HG02642 (cell line): Measurements from ENCODE around the gene MACROD2.

Experiments
- ATAC-seq: cut with Tn5 transposase; IDR thresholded peaks from one replicate; pipeline ENCODE4 v1.9.1; 2021; ENCODE audit warnings: mild to moderate bottlenecking; ENCODE audit not compliant: unreplicated experiment, poor library complexity

Gene MACROD2

DNA sequence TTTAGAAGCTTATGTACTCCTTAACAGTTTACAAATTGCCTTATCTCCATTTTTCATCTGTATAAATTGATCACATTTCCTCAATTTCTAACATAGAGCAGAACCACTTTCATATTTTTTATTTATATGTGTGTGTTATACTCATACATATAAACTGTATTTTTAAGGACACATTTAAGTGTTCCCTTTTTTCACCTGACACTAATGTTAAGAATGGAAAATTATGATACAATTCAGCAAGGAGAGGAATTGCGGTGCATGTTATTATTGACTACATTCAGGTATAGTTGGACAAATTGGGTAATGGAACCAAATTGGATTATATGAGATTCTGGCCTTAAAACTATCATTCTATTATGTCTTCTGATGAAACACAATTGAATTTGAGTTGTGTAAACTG lies 821.2 kb downstream of the MACROD2 start:
- no peak for ATAC-seq

DNA sequence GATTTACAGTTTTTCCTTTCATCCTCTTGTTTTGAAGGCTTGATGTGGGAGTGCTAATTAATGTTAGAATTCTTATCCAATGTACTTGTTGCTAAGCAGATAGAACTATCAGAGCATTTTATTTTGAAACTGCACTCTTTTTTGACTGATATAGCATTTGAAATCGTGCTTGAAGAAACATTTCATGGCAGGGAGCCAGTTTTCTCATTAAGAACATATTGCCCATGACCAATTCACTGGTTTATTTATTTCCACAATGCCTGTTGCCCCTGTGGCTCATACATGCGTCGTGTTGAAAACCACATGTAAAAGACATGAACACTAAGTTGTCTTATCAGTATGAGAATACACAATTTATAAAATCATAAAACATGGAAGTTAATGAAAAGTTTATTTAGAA lies 821.8 kb downstream of the MACROD2 start:
- ATAC-seq = no peak

DNA sequence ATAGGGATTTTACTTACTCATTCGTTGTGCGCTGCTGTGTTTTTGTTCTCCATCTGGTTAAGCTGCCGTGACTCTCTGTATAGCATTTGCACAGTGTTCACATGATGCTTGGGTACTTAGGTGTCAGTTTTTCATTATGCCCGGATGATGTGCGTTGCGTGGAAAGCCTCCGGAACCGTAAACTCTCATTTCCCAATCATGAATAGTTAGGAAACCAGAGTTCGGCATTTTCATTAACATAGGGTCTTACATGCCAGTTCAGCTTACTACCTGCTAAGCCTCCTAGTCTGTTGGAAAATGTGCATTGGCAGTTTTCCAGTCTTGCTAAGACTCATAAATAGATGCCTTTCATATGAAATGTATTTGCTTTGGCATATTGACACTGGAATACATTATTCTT lies 825.5 kb downstream of the MACROD2 start:
- no peak for ATAC-seq

DNA sequence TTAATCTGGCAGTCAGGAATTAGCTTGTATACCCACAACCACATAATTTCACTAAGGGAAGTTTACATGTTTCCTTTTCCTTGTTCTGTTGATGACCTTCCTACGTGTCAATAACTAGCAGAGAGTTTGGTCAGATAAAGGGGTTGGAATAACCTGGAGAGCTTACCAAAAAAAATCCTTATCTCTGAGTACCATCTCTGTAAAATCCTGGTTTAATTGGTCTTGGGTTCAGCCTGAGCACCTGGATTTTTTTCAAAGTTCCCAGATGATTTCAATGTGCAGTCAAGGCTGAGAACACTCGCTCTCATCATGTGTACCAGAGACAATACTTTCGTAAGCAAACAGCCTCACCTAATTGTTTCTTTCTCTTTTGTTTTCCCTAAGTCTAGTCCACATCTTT lies 825.9 kb downstream of the MACROD2 start:
- no peak for ATAC-seq

DNA sequence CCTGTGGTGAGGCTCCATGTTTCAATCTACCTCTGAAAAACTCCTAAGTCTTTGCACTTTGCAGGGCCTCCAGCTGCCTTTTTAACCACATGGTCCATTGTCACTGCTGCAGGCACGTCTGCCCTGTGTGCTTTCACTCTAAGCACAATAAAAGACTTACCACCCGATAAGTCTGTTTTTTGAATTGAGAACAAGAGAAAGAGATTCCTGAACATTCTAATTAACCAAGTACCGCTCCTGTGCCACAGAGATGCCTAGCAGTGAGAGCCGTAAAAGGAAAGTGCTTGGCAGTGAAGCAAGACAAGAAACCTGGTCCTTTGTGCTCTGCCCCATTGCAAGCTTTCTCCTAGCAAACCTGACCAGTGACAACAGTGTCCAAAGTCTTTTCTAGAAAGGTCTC lies 829.7 kb downstream of the MACROD2 start:
- ATAC-seq = no peak

DNA sequence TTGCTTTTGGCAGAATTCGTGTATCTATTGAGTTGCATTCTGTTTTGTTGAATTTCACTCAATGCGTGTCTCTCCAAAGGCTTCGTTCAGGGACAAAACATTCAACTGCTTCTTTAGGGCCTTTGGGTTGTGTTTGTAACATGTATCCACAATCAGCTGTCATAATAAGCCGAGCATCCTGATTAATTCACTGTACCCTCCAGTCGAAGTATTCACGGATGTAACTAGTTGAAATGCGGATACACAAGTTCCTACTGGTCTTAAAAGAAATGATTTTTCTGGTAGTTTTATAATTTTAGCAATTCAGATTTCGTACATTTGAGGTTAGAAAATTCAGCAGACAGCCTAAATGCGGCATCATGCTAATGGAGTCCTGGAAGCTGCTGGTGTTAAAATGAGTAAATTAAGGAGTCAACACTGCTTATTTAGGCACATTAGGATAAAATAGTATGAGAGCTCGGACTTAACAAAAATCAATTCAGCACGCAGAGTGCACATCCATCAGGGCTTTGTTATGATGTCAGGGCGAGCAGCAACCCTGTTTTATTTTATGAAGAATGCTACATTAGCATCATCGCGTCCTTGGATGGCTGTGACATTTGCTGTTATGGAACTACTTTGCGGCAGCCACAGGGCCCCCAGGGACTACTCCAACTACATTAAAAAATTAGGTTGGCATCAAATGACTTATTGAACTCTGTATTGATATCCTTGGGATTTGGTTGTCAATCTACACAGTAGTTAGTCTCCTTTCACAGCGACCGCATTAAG lies 831.4 kb downstream of the MACROD2 start:
- no peak for ATAC-seq

DNA sequence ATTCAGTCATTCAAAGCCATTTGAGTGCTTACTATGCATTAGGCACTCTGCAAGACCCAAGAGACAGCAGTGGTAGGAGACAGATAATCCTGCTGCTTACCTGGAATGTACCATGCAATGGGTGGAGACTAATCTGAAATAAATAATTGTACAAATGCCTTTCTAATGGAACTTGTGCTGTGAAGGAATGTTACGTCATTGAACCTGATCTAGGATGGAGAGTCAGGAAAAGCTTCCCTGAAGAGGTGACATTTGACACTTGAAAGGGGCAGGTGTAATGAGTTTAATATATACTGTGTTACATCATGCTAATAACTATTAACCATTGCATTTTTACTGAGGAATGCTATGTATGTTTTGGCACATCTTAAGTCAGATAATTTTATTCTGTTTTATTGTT lies 833.1 kb downstream of the MACROD2 start:
- no peak for ATAC-seq

DNA sequence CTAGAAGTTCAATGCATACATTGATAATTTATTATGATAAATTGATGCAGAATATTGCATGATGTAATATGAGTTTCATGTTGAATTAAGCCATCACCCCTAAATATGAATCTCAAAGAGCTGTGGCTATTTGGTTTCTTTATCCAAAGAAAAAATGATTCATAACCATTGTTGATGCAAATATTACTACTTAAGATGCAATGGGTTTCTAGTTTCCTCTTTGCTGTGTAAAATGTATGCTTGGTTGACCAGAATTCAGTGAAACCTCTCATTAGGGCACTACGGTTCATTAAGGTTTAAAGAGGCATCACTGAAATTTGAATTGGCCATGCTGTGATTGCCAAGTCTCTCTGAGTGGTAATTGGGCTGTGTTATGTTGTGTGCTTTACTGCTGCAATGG lies 834.6 kb downstream of the MACROD2 start:
- ATAC-seq = peak; percentile 52

DNA sequence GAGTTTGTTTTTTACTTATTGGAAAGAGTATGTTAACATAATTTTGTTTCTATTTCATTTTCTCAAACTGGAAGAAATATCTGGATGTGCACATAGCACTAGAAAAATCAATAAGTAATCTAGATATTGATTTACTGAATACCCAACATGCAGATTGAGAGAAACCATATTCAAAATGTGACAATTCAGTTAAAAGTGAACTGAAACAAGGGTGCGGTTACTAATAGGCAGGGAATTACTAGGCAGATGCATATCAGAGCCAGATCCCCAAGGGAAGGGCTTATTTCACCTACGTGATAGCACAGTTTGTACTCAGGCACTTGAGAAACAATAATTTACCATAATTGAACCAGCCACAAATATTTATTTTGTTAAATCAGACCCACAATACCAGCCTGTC lies 835.1 kb downstream of the MACROD2 start:
- peak; percentile 67 for ATAC-seq

DNA sequence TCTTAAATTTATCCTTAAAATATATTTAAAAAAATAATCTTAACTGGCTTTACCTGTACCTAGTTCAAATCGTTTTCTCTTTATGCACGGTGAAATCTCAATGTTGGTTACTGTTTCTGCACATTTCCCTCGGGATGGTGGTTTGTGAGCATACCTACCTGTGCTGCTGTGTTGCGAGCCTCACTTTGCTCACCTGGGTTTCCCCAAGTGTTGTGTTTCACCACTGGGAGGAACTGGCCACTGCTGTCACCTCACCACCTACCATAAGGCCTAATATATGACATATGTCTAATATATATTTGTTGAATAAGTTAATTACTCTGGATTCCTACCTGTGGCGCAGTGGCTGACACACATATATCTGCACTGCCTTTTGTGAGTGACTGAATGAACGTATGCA lies 835.6 kb downstream of the MACROD2 start:
- peak; percentile 12 for ATAC-seq

DNA sequence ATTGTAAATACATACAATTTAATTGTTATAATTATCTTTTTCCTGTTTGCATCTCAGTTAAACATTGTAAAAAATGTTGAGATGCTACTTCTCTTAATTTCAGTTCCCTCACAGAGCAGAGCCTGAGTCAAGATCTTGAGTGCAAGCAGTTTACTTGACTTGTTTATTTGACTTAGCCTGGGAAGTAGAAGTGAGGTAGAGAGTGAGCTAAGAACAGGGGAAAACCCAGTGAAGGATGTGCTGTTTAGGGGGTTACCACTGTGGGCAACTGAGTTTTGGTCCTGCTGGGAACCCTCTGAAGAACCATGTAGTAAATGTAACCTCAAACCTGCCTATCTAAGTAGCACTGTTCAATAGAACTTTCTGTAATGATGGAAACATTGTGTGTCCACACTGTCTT lies 837.3 kb downstream of the MACROD2 start:
- ATAC-seq = peak; percentile 77

DNA sequence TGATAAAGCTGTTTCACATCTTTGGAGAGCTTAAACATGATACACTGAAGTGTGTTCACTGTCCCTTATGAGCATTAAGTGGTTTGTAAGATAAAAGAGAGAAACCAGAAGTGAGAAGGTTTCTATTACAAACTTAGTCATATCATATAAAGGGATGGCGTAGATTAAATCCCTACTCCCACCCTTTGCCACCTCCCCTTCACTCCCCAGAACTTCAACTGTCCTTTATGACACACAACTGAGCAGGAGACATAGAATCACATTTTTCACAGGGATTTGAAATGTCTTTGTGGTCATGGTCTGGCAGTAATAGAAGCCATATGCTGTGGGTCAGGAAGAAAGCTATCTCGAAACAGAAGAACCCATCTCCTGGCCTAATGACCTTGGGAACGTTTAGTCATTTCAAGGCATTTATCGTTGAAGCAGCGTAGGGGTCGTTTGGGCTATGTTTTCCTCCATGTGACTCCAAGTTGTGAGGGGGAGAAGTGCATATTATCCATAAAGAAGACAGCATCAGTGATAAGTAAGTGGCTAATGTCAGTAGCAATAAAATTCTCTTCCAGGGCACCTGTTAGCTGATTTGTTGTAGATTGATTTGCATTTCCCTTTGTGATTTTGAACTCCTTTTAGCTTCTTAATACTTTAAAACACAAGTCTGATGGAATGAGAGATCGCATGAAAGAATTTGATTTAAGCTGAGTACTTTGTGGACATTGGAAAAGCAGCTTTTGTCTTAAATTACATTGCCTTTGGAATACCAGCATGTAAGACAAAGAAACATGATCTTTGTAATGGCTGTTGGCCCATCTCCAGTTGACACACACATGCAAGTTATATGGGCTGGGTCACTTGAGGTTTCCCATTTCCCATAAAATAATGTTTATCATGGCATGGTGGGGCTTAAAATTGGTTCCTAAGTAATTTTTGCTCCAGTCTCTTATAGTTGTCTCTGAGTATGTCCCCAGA lies 843.6 kb downstream of the MACROD2 start:
- peak; percentile 90 for ATAC-seq

DNA sequence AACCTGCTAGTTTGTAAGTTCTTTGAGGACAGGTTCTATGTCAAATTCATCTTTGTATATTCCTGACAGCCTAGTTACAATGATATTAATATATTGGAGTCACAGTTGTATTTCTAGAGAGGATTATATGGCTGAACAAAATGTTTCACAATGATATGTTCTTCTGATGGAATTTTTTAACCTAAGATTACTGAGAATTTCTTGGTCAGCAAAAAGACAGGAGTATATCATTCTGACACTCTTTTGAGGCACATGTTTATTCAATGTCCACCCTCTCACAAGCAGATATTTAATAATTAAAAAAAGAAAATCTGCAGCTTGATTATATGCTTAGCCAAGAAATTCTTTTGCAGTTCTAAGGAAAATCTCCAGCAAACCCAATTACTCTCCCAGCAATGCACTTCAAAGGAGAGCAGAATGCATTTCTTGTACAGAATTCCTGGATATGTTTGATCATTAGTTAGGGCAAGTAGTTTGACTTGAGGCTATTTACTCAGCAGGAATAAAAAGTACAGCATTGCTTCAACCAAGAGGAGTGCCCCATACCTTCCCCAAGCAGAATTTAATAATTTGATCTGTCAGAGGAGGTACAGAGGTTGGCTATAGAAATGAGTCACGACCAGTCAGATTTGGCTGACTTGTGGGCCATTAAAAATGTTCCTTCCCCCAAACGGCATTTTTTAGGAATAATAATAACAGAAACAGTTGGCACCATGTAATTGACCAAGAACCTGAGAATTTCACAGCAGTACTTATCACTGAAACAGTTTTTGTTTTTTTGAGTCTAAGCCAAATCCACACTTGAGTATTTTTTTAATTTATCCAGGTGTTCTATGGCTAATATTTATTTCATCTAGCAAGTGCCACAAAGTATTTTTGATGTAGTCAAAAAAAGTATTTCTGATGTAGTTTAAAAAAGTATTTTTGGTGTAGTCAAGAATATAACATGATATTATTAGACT lies 850.2 kb downstream of the MACROD2 start:
- ATAC-seq = no peak

DNA sequence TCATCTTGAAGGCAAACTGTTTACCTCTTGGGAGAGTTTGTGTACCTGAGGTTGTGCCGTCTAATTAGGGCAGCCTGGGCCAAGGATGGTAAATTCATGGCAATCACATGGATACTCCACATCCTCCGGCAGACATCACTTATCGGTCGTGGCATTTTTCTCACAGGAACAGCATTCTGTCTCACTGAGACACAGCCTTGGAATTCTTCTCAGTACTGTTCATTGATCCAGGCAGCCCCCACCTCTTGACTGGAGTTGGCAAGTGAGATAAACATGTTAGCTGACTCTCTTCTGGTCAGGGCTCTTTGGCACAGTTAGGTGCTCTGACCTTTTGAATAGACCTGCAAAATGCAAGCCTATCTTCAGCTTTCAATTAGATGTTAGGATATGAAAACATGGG lies 853.5 kb downstream of the MACROD2 start:
- no peak for ATAC-seq

DNA sequence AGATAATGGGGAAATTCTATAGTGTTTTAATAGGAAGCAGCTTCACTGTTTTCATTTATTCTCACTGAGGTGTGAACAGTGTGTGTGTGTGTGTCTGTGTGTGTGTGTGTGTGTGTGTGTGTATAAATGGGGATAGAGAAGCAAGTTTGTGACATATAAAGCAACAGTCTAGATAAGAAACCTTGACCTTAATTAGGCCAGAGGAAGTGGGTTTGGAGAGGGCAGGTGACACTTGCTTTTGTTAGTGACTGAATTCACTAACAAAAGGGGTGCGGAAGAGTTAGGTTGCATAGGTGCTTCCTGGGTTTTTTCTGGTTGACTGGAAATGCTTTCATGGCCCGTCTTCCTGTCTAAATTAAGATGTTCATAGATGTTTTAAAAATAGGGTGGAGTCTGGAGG lies 857.8 kb downstream of the MACROD2 start:
- no peak for ATAC-seq

DNA sequence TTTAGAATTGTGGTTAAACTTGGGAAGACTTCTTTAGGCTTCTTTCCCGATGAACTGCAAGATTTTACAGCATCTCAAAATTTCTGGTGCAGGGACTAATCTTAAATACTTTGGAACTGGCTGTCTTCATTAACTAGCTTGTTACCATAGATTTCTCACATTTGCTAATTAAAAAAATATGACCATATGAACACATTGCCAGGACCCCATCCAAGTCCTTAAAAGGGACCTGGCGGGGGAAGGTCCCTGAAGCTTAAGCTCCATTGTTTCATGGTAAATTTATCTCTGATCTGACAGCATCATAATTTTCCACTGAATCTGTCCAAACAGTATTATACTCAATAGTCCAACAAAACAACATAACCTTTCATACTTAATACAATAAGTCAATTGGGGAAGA lies 859.9 kb downstream of the MACROD2 start:
- no peak for ATAC-seq

DNA sequence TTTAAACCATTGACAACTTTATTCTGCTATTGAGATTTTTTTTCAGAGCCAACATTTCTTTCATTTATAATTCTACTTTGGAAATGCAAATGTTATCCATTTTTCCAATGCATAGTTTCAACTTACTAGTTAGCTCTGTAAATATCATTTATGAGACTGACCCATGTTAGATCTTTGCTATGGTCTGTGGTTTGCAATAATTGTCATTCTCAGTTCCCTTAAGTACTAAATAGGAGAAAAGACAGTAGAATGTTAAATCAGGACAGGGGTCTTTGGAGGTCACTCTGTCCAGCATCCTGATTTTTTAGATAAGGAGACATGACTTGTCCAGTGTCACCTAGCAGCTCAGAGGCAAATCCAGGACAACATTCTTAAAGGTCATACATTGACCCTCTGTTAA lies 864.3 kb downstream of the MACROD2 start:
- no peak for ATAC-seq

DNA sequence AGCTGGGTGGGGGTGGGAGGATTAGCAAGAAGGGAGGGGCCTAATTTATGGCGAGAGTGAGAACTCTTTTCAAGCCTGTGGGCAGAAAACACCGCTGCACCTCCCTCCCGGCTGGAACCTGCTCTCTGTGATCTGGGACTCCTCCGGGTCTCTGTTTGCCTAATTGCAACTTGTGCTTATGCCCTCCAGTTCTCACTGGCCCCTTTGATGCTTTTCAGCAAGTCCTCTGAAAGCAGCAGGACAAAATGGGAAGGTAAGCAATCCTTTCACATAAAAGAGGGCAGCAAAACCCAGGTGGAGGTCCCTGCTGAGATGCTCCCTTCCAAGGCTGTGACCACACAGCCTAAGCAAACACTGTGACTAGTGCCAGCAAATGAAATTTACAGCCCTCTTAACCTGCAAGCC lies 865.1 kb downstream of the MACROD2 start:
- ATAC-seq = peak; percentile 54

DNA sequence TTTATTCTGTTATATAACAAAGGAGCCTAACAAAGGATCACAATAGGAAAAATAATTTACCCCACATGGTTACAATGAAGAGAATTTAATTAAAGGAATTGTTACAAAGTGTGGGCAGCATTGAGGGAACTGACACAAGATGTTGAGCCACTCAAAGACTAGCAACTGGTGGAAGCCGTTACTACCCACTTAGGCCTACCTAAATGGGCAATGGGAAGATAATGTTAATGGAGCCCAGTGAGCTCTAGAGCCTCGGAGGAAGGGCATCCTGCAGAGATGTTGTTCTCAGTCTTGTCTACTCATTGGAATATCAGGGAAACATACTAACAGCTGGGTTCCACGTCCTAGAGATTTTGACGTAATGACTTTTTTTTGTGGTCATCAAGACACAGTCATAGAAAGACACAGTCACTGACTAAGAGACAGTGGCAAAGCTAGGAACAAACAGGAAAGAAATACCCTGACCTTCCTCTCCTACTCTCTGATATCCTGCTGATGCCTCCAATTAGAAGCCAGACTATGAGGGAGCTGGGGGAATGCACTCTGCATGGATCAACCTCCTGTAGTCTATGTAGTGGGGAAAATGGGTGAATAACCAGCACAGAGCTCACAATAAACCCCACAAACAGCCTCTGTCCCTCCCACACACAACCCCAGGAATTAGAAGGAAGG lies 865.8 kb downstream of the MACROD2 start:
- ATAC-seq = no peak

DNA sequence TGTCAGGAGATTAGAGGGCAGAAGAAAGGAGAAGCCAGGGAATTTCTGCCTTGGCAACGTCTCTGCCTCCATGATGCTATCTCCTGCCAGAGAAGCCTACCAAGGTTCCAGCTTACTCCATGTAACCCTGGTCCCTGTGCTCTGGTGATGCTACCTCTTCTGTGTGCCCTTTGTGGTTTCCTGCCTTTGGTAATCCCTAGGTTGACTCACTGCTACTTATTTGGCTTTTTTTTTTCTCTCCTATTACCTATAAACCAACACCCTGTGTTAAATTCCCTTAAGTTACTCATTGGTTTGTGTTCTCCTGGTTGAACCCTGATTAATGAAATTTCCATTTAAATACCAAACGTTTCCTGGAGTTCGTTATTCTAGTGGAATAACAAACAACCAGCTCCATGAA lies 869.9 kb downstream of the MACROD2 start:
- no peak for ATAC-seq
